GM12878 (cell line): ENCODE measurements around the gene LRRC8B. TPM values are rescaled to one million over a fixed set of nuclear protein-coding genes. Genes with fewer than 3 reads are reported as not detected.

ENCODE experiments used
- ATAC-seq: fragments of 200-7000 bp; cut with Tn5 transposase; 3 replicates; pipeline ENCODE4 v1.9.1; 2020; ENCODE audit warnings: mild to moderate bottlenecking, moderate library complexity
- BruUV-seq: library from RNA; stranded (reverse); fragments of 400-500 nt; replicated peaks from 2 replicates; lab custom pipeline; 2021; lab: Mats Ljungman, UMichigan
- CTCF ChIA-PET: fragments of 300-600 bp; sonication (Branson Sonifier 250); formaldehyde crosslinking; extraction: SDS; loops from one replicate; lab custom pipeline; 2021; ENCODE audit warnings: inconsistent platforms; lab: Yijun Ruan, JAX
- POLR2A ChIA-PET: fragments of 350-600 bp; formaldehyde crosslinking; extraction: SDS; loops from one replicate; lab custom pipeline; 2021; ENCODE audit warnings: inconsistent platforms; lab: Charles Lee
- RAD21 ChIA-PET: fragments of 300-600 bp; sonication (Branson Sonifier 250); formaldehyde crosslinking; loops from one replicate; lab custom pipeline; 2023; ENCODE audit warnings: antibody characterized with exemption; ENCODE audit not compliant: unreplicated experiment; lab: Charles Lee
- SMC1A ChIA-PET: fragments of 300-600 bp; sonication (Branson Sonifier 250); formaldehyde crosslinking; loops from one replicate; lab custom pipeline; 2023; ENCODE audit not compliant: unreplicated experiment, uncharacterized antibody; lab: Charles Lee
- DNase-seq: peaks from one replicate; pipeline ENCODE4 v3.0.0-alpha.2; 2011; ENCODE audit warnings: low read depth, low spot score
- FAIRE-seq: peaks from 3 replicates; lab custom pipeline; 2011; peaks lifted over from hg19 to GRCh38; lab: Jason Lieb, UNC
- H2AFZ ChIP-seq: 2 replicates; pipeline ENCODE4 v1.6.0; 2011; ENCODE audit warnings: low read depth, low read length, control low read depth; ENCODE audit not compliant: control insufficient read depth
- H3K27ac ChIP-seq: 2 replicates; pipeline ENCODE4 v1.5.1; 2011; ENCODE audit warnings: control low read depth; ENCODE audit not compliant: control insufficient read depth, insufficient read depth
- H3K27me3 ChIP-seq, 2 experiments: replicated peaks in 1 of 2; 2 replicates each; pipeline versions ENCODE4 v1.6.0 to v1.6.1; 2011; ENCODE audit warnings: low read length in 1 of 2; ENCODE audit not compliant: control insufficient read depth in 2 of 2, insufficient read depth in 2 of 2
- H3K36me3 ChIP-seq, 2 experiments: 2 replicates each; pipeline ENCODE4 v1.5.1; 2011; ENCODE audit warnings: low read length in 1 of 2; ENCODE audit not compliant: control insufficient read depth in 2 of 2, insufficient read depth in 2 of 2
- H3K4me1 ChIP-seq: 2 replicates; pipeline ENCODE4 v1.6.1; 2011; ENCODE audit warnings: mild to moderate bottlenecking, low read length, moderate library complexity, mixed read lengths; ENCODE audit not compliant: control insufficient read depth, insufficient read depth
- H3K4me2 ChIP-seq: 2 replicates; pipeline ENCODE4 v1.6.0; 2011; ENCODE audit warnings: control low read depth; ENCODE audit not compliant: control insufficient read depth, insufficient read depth
- H3K4me3 ChIP-seq: fragments of 200-600 bp; sonication (generic); 2 replicates; pipeline ENCODE4 v1.5.1; 2016
- H3K79me2 ChIP-seq: 2 replicates; pipeline ENCODE4 v1.6.0; 2011; ENCODE audit warnings: low read length; ENCODE audit not compliant: control insufficient read depth, insufficient read depth
- H3K9ac ChIP-seq: 2 replicates; pipeline ENCODE4 v1.8.0; 2011; ENCODE audit warnings: low read length, control low read depth, mixed read lengths; ENCODE audit not compliant: control insufficient read depth, insufficient read depth
- H3K9me3 ChIP-seq: replicated peaks from 3 replicates; pipeline ENCODE4 v1.5.1; 2011; ENCODE audit warnings: mild to moderate bottlenecking, low read length; ENCODE audit not compliant: control insufficient read depth, insufficient read depth
- H4K20me1 ChIP-seq: 2 replicates; pipeline ENCODE4 v1.6.0; 2011; ENCODE audit not compliant: control insufficient read depth, insufficient read depth
- CREB1 ChIP-seq: IDR thresholded peaks from 2 replicates; pipeline ENCODE4 v1.6.1; 2012; ENCODE audit warnings: low read depth, mild to moderate bottlenecking, inconsistent platforms
- ELK1 ChIP-seq: IDR thresholded peaks from 2 replicates; pipeline ENCODE4 v1.6.1; 2012; ENCODE audit warnings: low read depth, low read length, improper control_type of control experiment
- FOXM1 ChIP-seq: IDR thresholded peaks from 2 replicates; pipeline ENCODE4 v1.6.1; 2012; ENCODE audit warnings: low read depth, mild to moderate bottlenecking, inconsistent platforms, low read length, moderate library complexity
- JUND ChIP-seq: IDR thresholded peaks from 2 replicates; pipeline ENCODE4 v1.6.1; 2012; ENCODE audit warnings: low read depth, mild to moderate bottlenecking, low read length, improper control_type of control experiment, moderate library complexity
- MEF2A ChIP-seq: IDR thresholded peaks from 2 replicates; pipeline ENCODE4 v1.6.1; 2011; ENCODE audit warnings: low read depth, mild to moderate bottlenecking, low read length, moderate library complexity; ENCODE audit not compliant: insufficient read depth
- MYB ChIP-seq: fragments of 150-350 bp; IDR thresholded peaks from 2 replicates; pipeline ENCODE4 v1.6.1; 2014; ENCODE audit warnings: mild to moderate bottlenecking, low read depth, low read length, borderline replicate concordance
- RELA ChIP-seq: fragments of 450-650 bp; IDR thresholded peaks from 2 replicates; pipeline ENCODE4 v1.8.0; 2014; ENCODE audit warnings: borderline replicate concordance; ENCODE audit not compliant: partially characterized antibody
- SKIL ChIP-seq: fragments of 450-650 bp; IDR thresholded peaks from 2 replicates; pipeline ENCODE4 v1.6.1; 2017; ENCODE audit warnings: mild to moderate bottlenecking, low read depth, inconsistent platforms; ENCODE audit not compliant: poor library complexity, severe bottlenecking
- SP1 ChIP-seq: IDR thresholded peaks from one replicate; pipeline ENCODE4 v1.6.1; 2011; ENCODE audit warnings: low read depth, low read length
- STAT3 ChIP-seq: IDR thresholded peaks from 2 replicates; pipeline ENCODE4 v1.6.1; 2011; ENCODE audit warnings: low read depth, low read length, improper control_type of control experiment
- ZBED1 ChIP-seq: IDR thresholded peaks from 2 replicates; pipeline ENCODE4 v1.6.1; 2016; ENCODE audit warnings: borderline replicate concordance
- WGBS: methylation state at CpG from one replicate; pipeline ENCODE4 v1.1.6; 2016; ENCODE audit warnings: low lambda C conversion rate; ENCODE audit not compliant: insufficient replicate concordance, insufficient coverage; ENCODE audit errors: missing lambda C conversion rate; 5-methylcytosine and 5-hydroxymethylcytosine counted together
- in situ Hi-C: fragments of 300-500 bp; cut with MboI; formaldehyde crosslinking; loops from 9 replicates; pipeline ENCODE4 v1.14.3; 2018; ENCODE audit warnings: mixed read lengths
- intact Hi-C: fragments of 100-400 bp; cut with micrococcal nuclease; formaldehyde crosslinking; loops from one replicate; pipeline ENCODE4 v1.14.2; 2022; ENCODE audit not compliant: unreplicated experiment
- polyA plus RNA-seq, 11 experiments: library from polyadenylated mRNA; depleted of rRNA in 4 of 11; unstranded in 6 of 11; stranded (reverse) in 5 of 11; fragments of >200 nt; fragmentation: Nextera tagmentation in 4 of 11; fragmentation: Illumina TruSeq in 1 of 11; extraction: Ambion mirVana in 4 of 11; extraction: Trizol in 1 of 11; gene quantifications; 1 replicate in 1 of 11; 2 replicates in 10 of 11; pipeline versions ENCODE4 v1.2.1 to v1.2.3, GENCODE V29; 2011 to 2016; ENCODE audit warnings: inconsistent platforms in 2 of 11, missing spikeins in 2 of 11, low read depth in 1 of 11
- total RNA-seq, 4 experiments: library from RNA; depleted of rRNA in 3 of 4; stranded (reverse); fragments of >200 nt in 3 of 4; fragmentation: Illumina TruSeq in 1 of 4; extraction: Trizol in 1 of 4; gene quantifications; 2 replicates each; pipeline versions ENCODE4 v1.2.1 to v1.2.3, GENCODE V29; 2013 to 2021

The LRRC8B gene
- total and polyA plus RNA-seq, 10 of the 15 experiments (the other 5 are each of a cell fraction or from before 2014, with no cell fraction given) = 1.3 to 9.2 (median 5.4) TPM

- WGBS = 71% methylated on average over 2 of the region's 2 CpGs
- H3K4me2 ChIP-seq = no peak overlapping the region
- no peaks in the 10 kb centered on the region for H3K9me3 ChIP-seq
- no peaks in the 10 kb centered on the region; the same call in 1 of the 2 replicates for H4K20me1 ChIP-seq
- no peak overlapping the region for H3K9ac ChIP-seq
- H2AFZ ChIP-seq = no peak overlapping the region
- ChIA-PET RAD21 (interaction anchor here (1.0 to 2.7 kb wide), 4 partner anchors 15 to 167 kb away, joined by 3 to 12 read pairs (median 4); no protein-coding TSS in a partner anchor), POLR2A (no interaction called here), SMC1A (interaction anchor here (0.9 to 13.0 kb wide), 12 partner anchors 12 to 165 kb away, joined by 3 to 124 read pairs (median 6); no protein-coding TSS in a partner anchor), CTCF (interaction anchor here (0.8 to 10.6 kb wide), 12 partner anchors 17 to 166 kb away, joined by 3 to 80 read pairs (median 3); no protein-coding TSS in a partner anchor)
- no peak for ATAC-seq
- H3K4me1 ChIP-seq = peaks cover 9% of the 10 kb centered on the region
- no peak overlapping the region for H3K27ac ChIP-seq
- intact Hi-C loops = no loop called here
- H3K36me3 ChIP-seq = no peaks in the 10 kb centered on the region; a peak in 2 of 4 replicates
- TF ChIP-seq ZBED1 (no peak), FOXM1 (no peak), JUND (no peak), MYB (no peak), SP1 (no peak), STAT3 (no peak), CREB1 (no peak), SKIL (no peak), MEF2A (no peak), RELA (no peak), ELK1 (no peak)
- FAIRE-seq = no peak
- no TSS peak for BruUV-seq
- no peaks in the 10 kb centered on the region for H3K79me2 ChIP-seq
- H3K27me3 ChIP-seq = no peaks in the 10 kb centered on the region
- H3K4me3 ChIP-seq = no peak overlapping the region
- no peak for DNase-seq
- in situ Hi-C loops = loop anchor here (5.0 kb wide), 1 partner anchor 79 kb away; no protein-coding TSS in a partner anchor
These were observed 72.1 kb downstream of the LRRC8B start for GRCh38 chr1:89596698-89597097.
